Activated CD4-positive, alpha-beta T cell treated with anti-CD3 and anti-CD28 coated beads, Interleukin-2, amount 10 ng/mL, durations not matched to agents 7 days and 5 days (primary cell): Measurements from ENCODE around the gene HPSE. TPM values are rescaled to one million over a fixed set of nuclear protein-coding genes. Genes with fewer than 3 reads are reported as not detected.
A peak's percentile ranks its signal among the peaks of the same experiment; 100 is the strongest.
"Not testable (repeated sequence)": the region's sequence is repeated elsewhere in the genome, so short reads cannot be mapped to it uniquely, and the experiment has no call there.

Experiments
- CTCF ChIA-PET: fragments of 350-600 bp; sonication (Branson Sonifier 250); formaldehyde crosslinking; loops from one replicate; lab custom pipeline; 2021; ENCODE audit warnings: antibody characterized with exemption; lab: Charles Lee
- POLR2A ChIA-PET: fragments of 350-600 bp; sonication (Branson Sonifier 250); formaldehyde crosslinking; loops from one replicate; lab custom pipeline; 2021; ENCODE audit warnings: antibody characterized with exemption; lab: Charles Lee
- DNase-seq: peaks from one replicate; pipeline ENCODE4 v3.0.0-alpha.2; 2020
- H3K27ac Mint-ChIP-seq: one replicate; pipeline ENCODE4 v1.8.0; 2021; ENCODE audit warnings: mild to moderate bottlenecking, moderate library complexity, mixed read lengths
- H3K27me3 Mint-ChIP-seq: one replicate; pipeline ENCODE4 v1.8.0; 2021; ENCODE audit warnings: mixed read lengths
- H3K36me3 Mint-ChIP-seq: one replicate; pipeline ENCODE4 v1.8.0; 2021; ENCODE audit warnings: low read depth, mixed read lengths
- H3K4me1 Mint-ChIP-seq: one replicate; pipeline ENCODE4 v1.8.0; 2021; ENCODE audit warnings: mixed read lengths
- H3K4me3 Mint-ChIP-seq: one replicate; pipeline ENCODE4 v1.8.0; 2021; ENCODE audit warnings: mild to moderate bottlenecking, moderate library complexity, mixed read lengths
- H3K9me3 Mint-ChIP-seq: one replicate; pipeline ENCODE4 v1.8.0; 2021; ENCODE audit warnings: mixed read lengths
- total RNA-seq, 2 experiments: library from RNA; stranded (reverse); gene quantifications; one replicate each; pipeline ENCODE4 v1.2.3, GENCODE V29; 2021

HPSE gene
- total RNA-seq, 2 experiments from 2014 or later = 24.6 to 26.1 TPM

DNA sequence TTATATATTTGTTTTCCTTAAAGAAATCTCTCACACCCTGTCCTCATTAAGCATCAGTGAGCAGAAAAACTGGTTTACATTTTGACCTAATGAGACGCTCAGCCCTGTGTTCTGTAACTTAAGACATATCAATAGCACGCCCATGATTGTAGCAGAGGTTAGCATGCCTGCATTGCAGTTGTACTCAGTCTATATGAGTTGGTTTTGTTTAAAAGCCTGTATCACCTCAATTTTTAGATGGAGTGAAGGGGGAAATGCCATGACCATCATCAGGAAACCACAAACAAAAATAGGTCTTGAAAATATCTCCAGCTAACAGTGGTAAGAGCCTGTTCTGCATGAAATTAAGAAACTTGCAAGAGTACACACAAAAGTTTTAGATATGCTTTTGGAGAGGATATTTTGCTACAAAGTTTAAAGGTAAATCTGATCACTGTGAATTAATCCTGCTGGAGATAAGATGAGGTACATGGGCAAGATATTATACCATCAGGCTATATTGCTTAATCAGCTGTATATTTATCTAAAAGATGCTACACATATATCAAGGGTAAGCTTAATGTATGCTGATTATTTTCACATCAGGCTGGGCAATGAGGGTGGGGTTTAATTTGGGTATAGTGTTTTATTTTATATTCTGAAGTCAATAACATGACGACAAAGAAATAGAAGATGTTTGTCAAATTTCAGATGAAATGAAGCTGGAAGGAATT is 36.9 kb downstream of the HPSE start:
- Mint-ChIP-seq H3K4me3 (no peak overlapping the region), H3K36me3 (peaks cover 36% of the 10 kb centered on the region), H3K9me3 (peaks cover 2% of the 10 kb centered on the region), H3K4me1 (peaks cover 12% of the 10 kb centered on the region), H3K27me3 (no peaks in the 10 kb centered on the region), H3K27ac (peak overlapping the region; percentile 58)
- DNase-seq = no peak
- CTCF ChIA-PET = interaction anchor here (0.9 to 1.4 kb wide), 2 partner anchors 15 to 223 kb away, joined by 3 read pairs; no protein-coding TSS in a partner anchor
- POLR2A ChIA-PET = no interaction called here

DNA sequence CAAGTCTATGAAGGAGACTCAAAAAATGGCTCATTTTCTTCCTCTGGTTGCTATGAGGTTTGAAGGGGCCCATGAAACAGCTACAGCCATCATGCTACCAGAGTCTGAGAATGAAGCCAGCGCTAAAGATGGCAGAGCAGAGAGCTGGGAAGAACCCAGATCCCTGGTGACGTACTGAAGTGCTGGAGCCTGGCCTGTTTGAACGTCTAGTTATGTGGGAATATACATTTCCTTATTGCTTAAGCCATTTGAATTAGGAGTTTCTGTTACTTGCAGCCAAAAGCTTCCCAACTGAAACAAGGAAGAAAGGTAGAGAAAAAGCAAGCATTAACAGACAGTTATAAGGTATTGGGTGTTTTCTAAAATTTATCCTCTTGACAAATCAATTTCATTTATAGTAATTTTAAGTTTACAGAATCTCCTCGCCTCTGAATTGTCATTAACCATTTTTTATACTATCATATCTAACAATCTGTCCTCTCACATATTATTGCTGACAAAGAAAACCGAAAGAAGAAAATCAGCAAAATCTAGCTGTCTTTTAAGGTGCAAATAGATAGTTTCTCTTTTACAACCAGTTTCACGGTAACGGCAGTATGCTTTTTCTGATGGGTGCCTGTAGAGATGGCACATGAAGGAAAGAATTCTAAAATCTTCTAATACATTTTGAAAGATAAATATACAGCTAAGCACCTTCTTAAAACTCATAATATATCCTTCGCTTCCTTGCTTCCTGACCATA is 41.2 kb downstream of the HPSE start:
- Mint-ChIP-seq H3K4me3 (no peak overlapping the region), H3K9me3 (peaks cover 18% of the 10 kb centered on the region)

DNA sequence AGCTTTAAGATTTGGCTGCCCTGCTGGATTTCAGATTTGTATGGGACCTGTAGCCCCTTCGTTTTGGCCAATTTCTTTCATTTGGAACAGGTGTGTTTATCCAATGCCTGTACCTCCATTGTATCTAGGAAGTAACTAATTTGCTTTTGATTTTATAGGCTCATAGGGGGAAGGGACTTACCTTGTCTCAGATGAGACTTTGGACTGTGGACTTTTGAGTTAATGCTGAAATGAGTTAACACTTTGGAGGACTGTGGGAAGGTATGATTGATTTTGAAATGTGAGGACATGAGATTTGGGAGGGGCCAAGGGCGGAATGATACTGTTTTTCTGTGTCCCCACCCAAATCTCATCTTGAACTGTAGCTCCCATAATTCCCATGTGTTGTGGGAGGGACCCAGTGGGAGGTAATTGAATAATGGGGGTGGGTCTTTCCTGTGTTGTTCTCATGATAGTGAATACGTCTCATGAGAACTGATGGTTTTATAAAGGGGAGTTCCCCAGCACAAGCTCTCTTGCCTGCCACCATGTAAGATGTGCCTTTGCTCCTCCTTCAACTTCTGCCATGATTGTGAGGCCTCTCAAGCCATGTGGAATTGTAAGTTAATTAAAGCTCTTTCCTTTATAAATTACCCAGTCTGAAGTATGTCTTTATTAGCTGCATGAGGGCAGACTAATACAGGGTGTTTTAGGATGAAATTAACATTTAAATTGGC is 44.4 kb downstream of the HPSE start:
- DNase-seq, H3K4me3 Mint-ChIP-seq, H3K27me3 Mint-ChIP-seq, H3K27ac Mint-ChIP-seq, POLR2A ChIA-PET, H3K4me1 Mint-ChIP-seq: not testable (repeated sequence)
- CTCF ChIA-PET = interaction anchor here (0.9 to 1.2 kb wide), 2 partner anchors 10 to 30 kb away, joined by 3 to 4 read pairs; no protein-coding TSS in a partner anchor
- Mint-ChIP-seq H3K9me3 (peaks cover 16% of the 10 kb centered on the region), H3K36me3 (peaks cover 23% of the 10 kb centered on the region)

More for the DNA sequence above, 41.2 kb downstream of the HPSE start:
- Mint-ChIP-seq H3K27me3 (no peaks in the 10 kb centered on the region), H3K4me1 (peaks cover 12% of the 10 kb centered on the region), H3K36me3 (peaks cover 31% of the 10 kb centered on the region), H3K27ac (no peak overlapping the region)
- ChIA-PET POLR2A (no interaction called here), CTCF (interaction anchor here (0.7 to 4.0 kb wide), 2 partner anchors 9 to 15 kb away, joined by 4 to 18 read pairs; partner anchors contain the start of gene COQ2)
- DNase-seq = no peak

DNA sequence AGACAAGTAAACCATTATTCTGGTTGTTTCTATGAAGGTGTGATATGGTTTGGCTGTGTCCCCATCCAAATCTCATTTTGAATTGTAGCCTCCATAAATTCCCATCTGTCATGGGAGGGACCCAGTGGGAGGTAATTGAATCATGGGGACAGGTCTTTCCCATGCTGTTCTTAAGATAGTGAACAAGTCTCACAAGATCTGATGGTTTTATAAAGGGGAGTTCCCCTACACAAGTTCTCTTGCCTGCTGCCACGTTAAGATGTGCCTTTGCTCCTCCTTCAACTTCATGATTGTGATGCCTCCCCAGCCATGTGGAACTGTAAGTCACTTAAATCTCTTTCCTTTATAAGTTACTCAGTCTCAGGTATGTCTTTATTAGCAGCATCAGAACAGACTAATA is 46.3 kb downstream of the HPSE start:
- POLR2A ChIA-PET, H3K27me3 Mint-ChIP-seq, H3K27ac Mint-ChIP-seq, H3K4me3 Mint-ChIP-seq, DNase-seq: not testable (repeated sequence)
- Mint-ChIP-seq H3K9me3 (peaks cover 16% of the 10 kb centered on the region), H3K4me1 (peaks cover 21% of the 10 kb centered on the region), H3K36me3 (peaks cover 17% of the 10 kb centered on the region)
- CTCF ChIA-PET = interaction anchor here (1.6 kb wide), 1 partner anchor 27 kb away, joined by 3 read pairs; no protein-coding TSS in a partner anchor

DNA sequence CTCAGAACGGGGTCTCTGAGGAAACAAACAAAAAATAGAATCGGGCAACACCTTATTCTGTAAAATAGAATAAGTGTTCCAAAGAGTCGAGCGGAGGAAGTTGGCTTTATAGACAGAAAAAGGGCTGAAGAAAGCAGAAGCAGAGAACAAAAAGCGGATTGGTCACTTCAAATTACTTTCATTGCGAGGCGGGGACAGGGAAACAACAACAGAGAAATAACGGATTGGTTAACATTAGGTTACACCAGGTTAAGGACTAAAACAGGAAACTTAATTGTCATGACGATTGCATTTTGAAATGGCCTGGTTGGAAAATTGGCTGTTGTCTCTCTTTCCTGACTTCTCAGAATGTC is 49.6 kb downstream of the HPSE start:
- POLR2A ChIA-PET = no interaction called here
- peaks cover 51% of the 10 kb centered on the region for H3K4me1 Mint-ChIP-seq
- H3K36me3 Mint-ChIP-seq = peaks cover 8% of the 10 kb centered on the region
- DNase-seq = peak; percentile 58
- H3K27me3 Mint-ChIP-seq = no peaks in the 10 kb centered on the region
- CTCF ChIA-PET = interaction anchor here (0.7 to 2.4 kb wide), 16 partner anchors 9 to 384 kb away, joined by 3 to 18 read pairs (median 4); partner anchors contain the start of genes COPS4 and THAP9
- H3K4me3 Mint-ChIP-seq = peak overlapping the region; percentile 98
- H3K27ac Mint-ChIP-seq = peak overlapping the region; percentile 99
- H3K9me3 Mint-ChIP-seq = peaks cover 10% of the 10 kb centered on the region

DNA sequence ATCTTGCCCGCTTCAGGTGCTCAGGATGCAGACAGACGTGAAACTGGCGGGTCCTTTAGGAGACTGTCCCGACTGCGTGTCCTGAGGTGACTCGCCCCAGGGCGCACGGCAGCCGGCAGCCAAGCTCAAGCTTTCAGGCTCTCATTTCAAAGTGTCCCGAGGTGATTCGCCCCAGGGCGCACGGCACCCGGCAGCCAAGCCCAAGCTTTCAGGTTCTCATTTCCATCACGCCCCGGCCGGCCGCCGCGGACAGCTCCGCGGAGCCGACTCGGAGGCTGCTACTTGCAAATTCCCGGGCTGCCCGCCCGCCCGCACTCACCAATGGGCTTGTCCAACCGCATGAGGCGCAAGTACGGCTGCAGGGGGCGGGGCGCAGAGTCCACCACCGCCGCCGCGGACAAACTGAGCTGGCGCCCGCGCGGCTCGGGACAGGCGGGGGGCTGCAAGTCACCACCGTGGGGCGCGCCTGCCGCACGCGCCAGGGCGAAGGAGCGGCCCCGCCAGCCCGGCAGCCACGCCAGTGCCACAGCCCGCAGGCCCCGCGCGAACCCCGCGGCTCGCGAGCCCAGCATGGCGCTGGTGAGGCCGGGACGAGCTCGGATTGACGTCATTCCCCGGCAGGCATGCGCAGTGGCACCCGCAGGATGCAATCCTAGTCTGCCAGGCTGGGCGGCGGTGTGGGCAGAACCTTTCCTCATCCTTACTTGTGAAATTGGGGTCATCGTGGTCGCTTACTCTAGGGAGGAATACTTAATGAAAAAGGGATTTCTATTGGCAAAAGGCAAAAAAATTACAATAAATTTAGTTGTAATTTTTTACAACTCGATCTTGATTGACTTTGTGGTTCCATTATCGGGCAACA is 50.2 kb downstream of the HPSE start, which contains the start of gene COQ2:
COQ2 (minus strand) TSS at position 606 of the 862 bp plus-strand sequence; CDS start at position 572, 34 bp downstream.
- CTCF ChIA-PET = interaction anchor here (0.7 to 2.4 kb wide), 20 partner anchors 9 to 433 kb away, joined by 3 to 18 read pairs (median 4); partner anchors contain the start of genes COPS4 and THAP9
- H3K4me1 Mint-ChIP-seq = peaks cover 51% of the 10 kb centered on the region
- peak within 1 kb of the TSS; percentile 99 for H3K27ac Mint-ChIP-seq
- H3K4me3 Mint-ChIP-seq = peak within 1 kb of the TSS; percentile 98
- no peaks in the 10 kb centered on the region for H3K27me3 Mint-ChIP-seq
- POLR2A ChIA-PET = interaction anchor here (0.7 to 1.4 kb wide), 4 partner anchors 16 to 206 kb away, joined by 3 read pairs; partner anchors contain the start of genes HELQ and MRPS18C
- peaks cover 6% of the 10 kb centered on the region for H3K36me3 Mint-ChIP-seq
- DNase-seq = peak; percentile 95
- peaks cover 4% of the 10 kb centered on the region for H3K9me3 Mint-ChIP-seq

DNA sequence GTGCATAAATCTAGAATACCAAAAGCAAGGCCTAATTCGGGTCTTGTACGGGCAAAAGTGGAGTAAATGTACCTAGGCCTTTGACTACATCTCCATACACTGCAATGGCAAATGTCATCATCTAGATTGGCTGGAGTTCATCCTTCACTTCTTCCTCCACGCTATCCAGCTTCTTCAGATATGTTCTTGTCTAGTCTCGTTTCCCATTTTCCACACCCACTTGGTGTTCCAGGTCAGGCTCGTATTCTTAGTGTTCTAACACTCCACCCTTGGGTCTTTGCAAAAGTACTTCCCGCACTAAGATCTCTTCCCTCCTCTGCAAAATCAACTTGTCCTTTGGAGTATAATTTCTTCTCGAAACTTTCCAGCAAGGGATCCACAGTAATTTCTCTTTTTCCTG is 51.5 kb downstream of the HPSE start:
- POLR2A ChIA-PET = interaction anchor here (1.4 kb wide), 1 partner anchor 172 kb away, joined by 3 read pairs; the partner anchor contains the start of genes HELQ and MRPS18C
- peak overlapping the region; percentile 87 for H3K4me3 Mint-ChIP-seq

DNA sequence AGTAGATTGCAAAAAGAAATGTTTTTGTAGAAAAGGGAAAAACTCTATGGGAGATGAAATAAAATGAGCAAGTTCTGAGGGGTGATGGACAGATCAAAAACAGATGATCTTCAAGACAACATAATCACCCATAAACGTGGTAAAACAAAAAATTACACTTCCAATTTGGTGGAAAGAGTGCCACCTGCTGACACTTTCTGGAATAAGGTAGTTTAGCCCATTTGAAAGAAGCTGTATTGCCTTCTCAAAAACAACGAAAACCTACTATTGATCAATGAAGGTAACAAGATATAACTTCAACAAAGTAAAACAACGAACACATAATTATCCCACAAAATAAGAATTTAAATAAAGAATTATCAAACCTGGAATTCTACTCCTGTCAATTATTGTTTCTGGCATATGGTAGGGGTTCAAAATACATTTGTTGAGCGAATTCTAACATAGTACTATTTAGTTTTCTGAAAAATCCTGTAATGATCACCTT is 52.6 kb downstream of the HPSE start:
- Mint-ChIP-seq H3K4me1 (peaks cover 54% of the 10 kb centered on the region), H3K27me3 (no peaks in the 10 kb centered on the region), H3K36me3 (peaks cover 19% of the 10 kb centered on the region), H3K4me3 (no peak overlapping the region), H3K27ac (peak overlapping the region; percentile 16), H3K9me3 (no peaks in the 10 kb centered on the region)
- CTCF ChIA-PET = interaction anchor here (0.6 to 2.4 kb wide), 11 partner anchors 11 to 1246 kb away, joined by 3 to 14 read pairs (median 3); partner anchors contain the start of gene COPS4
- peak; percentile 85 for DNase-seq
- POLR2A ChIA-PET = no interaction called here

More for the DNA sequence above, 51.5 kb downstream of the HPSE start:
- Mint-ChIP-seq H3K9me3 (no peaks in the 10 kb centered on the region), H3K36me3 (peaks cover 14% of the 10 kb centered on the region), H3K27me3 (no peaks in the 10 kb centered on the region), H3K4me1 (peaks cover 51% of the 10 kb centered on the region), H3K27ac (peak overlapping the region; percentile 88)
- CTCF ChIA-PET = interaction anchor here (0.5 to 2.4 kb wide), 12 partner anchors 11 to 431 kb away, joined by 3 to 18 read pairs (median 6); partner anchors contain the start of gene COPS4
- DNase-seq = no peak

DNA sequence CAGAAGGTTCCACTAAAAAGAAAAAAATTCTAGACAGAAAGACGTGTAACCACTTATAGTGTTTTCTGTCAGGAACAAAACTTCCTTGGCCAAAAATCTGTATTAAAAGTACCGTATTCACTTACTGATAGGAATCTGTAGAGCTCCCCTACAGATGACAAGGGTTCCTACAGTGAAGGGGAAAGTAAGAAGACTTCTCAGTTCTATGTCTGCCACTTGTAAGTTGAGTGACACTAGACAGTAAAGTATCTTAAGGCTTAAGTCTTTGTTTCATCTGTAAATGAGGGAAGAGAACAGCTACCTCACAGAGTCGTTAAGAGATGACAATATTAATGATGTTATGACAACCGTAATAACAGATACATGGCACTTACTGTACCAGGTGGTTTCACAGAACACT is 53.3 kb downstream of the HPSE start:
- Mint-ChIP-seq H3K27ac (no peak overlapping the region), H3K36me3 (peaks cover 23% of the 10 kb centered on the region), H3K9me3 (no peaks in the 10 kb centered on the region), H3K4me3 (no peak overlapping the region), H3K4me1 (peaks cover 61% of the 10 kb centered on the region), H3K27me3 (no peaks in the 10 kb centered on the region)
- CTCF ChIA-PET = interaction anchor here (0.5 to 2.8 kb wide), 11 partner anchors 10 to 424 kb away, joined by 3 to 14 read pairs (median 4); partner anchors contain the start of gene COPS4
- DNase-seq = no peak
- POLR2A ChIA-PET = interaction anchor here (1.1 kb wide), 1 partner anchor 207 kb away, joined by 4 read pairs; no protein-coding TSS in a partner anchor

DNA sequence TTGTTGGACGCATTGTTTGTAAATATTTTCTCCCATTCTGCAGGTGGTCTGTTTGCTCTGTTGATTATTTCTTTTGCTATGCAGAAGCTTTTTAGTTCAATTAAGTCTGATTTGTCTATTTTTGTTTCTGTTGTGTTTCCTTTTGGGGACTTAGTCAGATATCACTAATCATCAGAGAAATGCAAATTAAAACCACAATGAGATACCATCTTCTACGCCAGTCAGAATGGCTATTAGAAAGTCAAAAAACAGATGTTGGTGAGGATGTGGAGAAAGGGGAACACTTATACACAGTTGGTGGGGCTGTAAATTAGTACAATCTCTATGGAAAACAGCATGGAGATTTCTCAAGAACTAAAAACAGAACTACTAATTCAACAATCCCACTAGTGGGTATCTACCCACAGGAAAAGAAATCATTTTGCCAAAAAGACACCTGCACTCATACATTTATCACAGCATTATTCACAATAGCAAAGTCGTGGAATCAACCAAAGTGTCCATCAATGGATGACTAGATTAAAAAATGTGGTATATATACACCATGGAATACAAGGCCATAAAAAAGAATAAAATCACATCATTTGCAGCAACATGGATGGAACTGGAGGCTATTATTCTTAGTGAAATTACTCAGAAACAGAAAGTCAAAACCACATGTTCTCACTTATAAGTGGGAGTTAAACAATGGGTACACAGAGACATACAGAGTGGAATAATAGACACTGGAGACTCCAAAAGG is 58.2 kb downstream of the HPSE start:
- Mint-ChIP-seq H3K27ac (no peak overlapping the region), H3K27me3 (no peaks in the 10 kb centered on the region), H3K4me3 (no peak overlapping the region), H3K9me3 (no peaks in the 10 kb centered on the region), H3K36me3 (peaks cover 36% of the 10 kb centered on the region), H3K4me1 (peaks cover 23% of the 10 kb centered on the region)
- DNase-seq = no peak
- ChIA-PET CTCF (interaction anchor here (1.6 kb wide), 1 partner anchor 8 kb away, joined by 4 read pairs; the partner anchor contains the start of gene COQ2), POLR2A (no interaction called here)
